ENCODE measurements around the gene MPRIP. TPM values are rescaled to one million over a fixed set of nuclear protein-coding genes. Genes with fewer than 3 reads are reported as not detected.

MPRIP gene
- total and polyA plus RNA-seq, 2 donors (not counting 1 experiment from before 2014, with no cell fraction given) = 130 to 299 TPM

DNA sequence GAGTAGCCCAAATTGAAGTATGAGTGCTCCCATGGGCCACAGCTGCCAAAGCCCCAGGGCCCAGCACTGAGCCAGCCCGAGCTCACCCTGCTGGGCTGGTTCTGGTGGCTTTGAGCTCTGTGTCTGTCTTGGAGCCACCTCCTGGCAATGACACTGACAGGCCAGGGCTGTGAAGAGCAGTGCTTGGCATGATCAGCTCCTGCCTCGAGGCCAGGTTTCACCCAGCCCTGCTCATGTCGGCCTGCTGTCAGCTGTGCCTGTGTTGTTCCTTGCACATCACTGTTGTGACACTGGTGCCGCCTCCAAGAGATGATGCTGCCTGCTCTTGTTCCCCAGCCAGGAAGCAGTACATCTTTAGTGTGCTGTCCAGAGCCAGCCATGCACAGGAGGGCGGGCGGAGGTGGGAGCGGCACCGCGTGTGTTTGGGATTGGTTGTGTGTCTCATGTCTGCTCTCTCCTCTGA is 137.9 kb downstream of the MPRIP start:
- H3K27ac ChIP-seq (ENCODE audit: low read length in 2 of 2) = peak overlapping the region in 1 of 2 donors; percentile 35
- DNase-seq = no peak
- H3K4me3 ChIP-seq (ENCODE audit: control extremely low read depth in 1 of 5, extremely low read depth in 1 of 5, insufficient read depth in 1 of 5, low read depth in 2 of 5, low read length in 4 of 5) = no peak overlapping the region
- intact Hi-C loops (cut with micrococcal nuclease) = loop anchor here (10.0 kb wide), 1 partner anchor 55 kb away; the partner anchor contains the start of gene FLCN
- H4K20me1 ChIP-seq (ENCODE audit: control insufficient read depth, insufficient read depth, low read length, poor library complexity, severe bottlenecking) = peaks cover 4% of the 10 kb centered on the region
- H3K9me3 ChIP-seq (ENCODE audit: control extremely low read depth in 1 of 3, control insufficient read depth in 2 of 3, insufficient read depth in 1 of 3, low read length in 2 of 3) = peaks cover 0 to 4% (median 0%) of the 10 kb centered on the region in 3 donors
- peaks cover 56% of the 10 kb centered on the region for H3K4me1 Mint-ChIP-seq
- ChIA-PET POLR2A (no interaction called here), CTCF (no interaction called here)
- no peaks in the 10 kb centered on the region for H3K27me3 ChIP-seq (replicated peaks in 1 of 4; ENCODE audit: control extremely low read depth in 1 of 4, control insufficient read depth in 3 of 4, insufficient read depth in 4 of 4, low read length in 3 of 4)
- H3K27me3 Mint-ChIP-seq = no peaks in the 10 kb centered on the region
- H3K79me2 ChIP-seq (ENCODE audit: control insufficient read depth, insufficient read depth, low read length) = no peaks in the 10 kb centered on the region
- TF ChIP-seq EZH2 (IDR thresholded peaks at IDR 0.05; ENCODE audit: borderline replicate concordance, insufficient read depth, low read depth, low read length, poor library complexity, severe bottlenecking) = no peak
- TF ChIP-seq, protein P1, sequence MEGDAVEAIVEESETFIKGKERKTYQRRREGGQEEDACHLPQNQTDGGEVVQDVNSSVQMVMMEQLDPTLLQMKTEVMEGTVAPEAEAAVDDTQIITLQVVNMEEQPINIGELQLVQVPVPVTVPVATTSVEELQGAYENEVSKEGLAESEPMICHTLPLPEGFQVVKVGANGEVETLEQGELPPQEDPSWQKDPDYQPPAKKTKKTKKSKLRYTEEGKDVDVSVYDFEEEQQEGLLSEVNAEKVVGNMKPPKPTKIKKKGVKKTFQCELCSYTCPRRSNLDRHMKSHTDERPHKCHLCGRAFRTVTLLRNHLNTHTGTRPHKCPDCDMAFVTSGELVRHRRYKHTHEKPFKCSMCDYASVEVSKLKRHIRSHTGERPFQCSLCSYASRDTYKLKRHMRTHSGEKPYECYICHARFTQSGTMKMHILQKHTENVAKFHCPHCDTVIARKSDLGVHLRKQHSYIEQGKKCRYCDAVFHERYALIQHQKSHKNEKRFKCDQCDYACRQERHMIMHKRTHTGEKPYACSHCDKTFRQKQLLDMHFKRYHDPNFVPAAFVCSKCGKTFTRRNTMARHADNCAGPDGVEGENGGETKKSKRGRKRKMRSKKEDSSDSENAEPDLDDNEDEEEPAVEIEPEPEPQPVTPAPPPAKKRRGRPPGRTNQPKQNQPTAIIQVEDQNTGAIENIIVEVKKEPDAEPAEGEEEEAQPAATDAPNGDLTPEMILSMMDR (IDR thresholded peaks at IDR 0.05) = no peak
- peaks cover 9 to 68% of the 10 kb centered on the region in 2 experiments for H3K36me3 ChIP-seq (replicated peaks in 1 of 2; ENCODE audit: control extremely low read depth in 1 of 2, control insufficient read depth in 1 of 2, extremely low read depth in 1 of 2, insufficient read depth in 2 of 2, low read length in 1 of 2)
- H3K4me2 ChIP-seq (replicated peaks; ENCODE audit: low read depth, low read length, poor library complexity, severe bottlenecking) = no peak overlapping the region
- no peak overlapping the region for H3K4me3 Mint-ChIP-seq
- peaks cover 32 to 49% of the 10 kb centered on the region in 2 donors for H3K4me1 ChIP-seq (ENCODE audit: control insufficient read depth in 2 of 2, insufficient read depth in 2 of 2, low read length in 2 of 2)
- no peak for ATAC-seq (ENCODE audit: low read depth)
- no peak overlapping the region for H3K9ac ChIP-seq (ENCODE audit: low read length)
- peak overlapping the region; percentile 80 for H3K27ac Mint-ChIP-seq
- no peaks in the 10 kb centered on the region for H3K9me3 Mint-ChIP-seq (ENCODE audit: insufficient read depth)
- no peak overlapping the region for H2AFZ ChIP-seq (ENCODE audit: insufficient read depth, low read depth, low read length, poor library complexity, severe bottlenecking)
- WGBS (ENCODE audit: insufficient coverage) = 97% methylated on average over 9 of the region's 9 CpGs

DNA sequence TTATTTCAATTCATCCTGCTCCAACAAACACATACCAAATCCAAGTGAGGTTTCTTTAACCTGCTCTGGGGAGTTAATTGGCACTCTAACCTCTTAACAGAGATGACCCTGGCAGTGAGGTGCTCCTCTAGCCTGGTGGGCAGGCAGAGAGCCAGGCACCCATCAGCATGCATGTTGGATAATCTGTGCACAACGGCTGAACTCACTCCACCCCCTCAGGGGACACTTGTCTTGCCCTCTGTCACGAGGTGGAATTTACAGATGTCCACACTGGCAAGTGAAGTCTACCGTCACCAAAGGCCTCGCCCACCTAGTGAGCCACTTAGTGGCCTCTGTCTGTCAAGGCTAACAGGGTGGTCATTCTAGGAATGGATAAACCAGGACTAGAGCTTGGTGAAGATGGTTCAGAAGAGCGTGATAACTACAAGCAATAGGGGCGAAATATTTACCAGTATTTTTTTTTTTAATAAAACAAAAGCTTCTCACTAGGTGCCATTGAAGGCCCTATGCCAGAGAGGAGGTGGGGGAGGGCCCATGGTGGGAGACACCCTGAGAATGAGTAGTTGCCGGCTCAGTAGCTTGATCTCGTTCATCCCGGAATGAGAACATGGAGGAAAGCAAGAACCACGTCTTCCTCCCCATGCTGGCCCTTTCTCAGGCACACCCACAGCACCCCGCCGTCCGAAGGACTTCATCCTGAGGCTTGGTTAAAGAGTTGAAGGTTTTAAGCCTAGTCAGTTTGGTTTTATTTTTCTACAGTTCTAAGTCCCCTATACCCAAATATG is 138.7 kb downstream of the MPRIP start:
- Histone ChIP-seq H3K4me1 (ENCODE audit: control insufficient read depth in 2 of 2, insufficient read depth in 2 of 2, low read length in 2 of 2) (peaks cover 24 to 47% of the 10 kb centered on the region in 2 donors), H3K27ac (ENCODE audit: low read length in 2 of 2) (peak overlapping the region; percentile 57 to 61), H3K9ac (ENCODE audit: low read length) (no peak overlapping the region), H3K36me3 (replicated peaks in 1 of 2; ENCODE audit: control extremely low read depth in 1 of 2, control insufficient read depth in 1 of 2, extremely low read depth in 1 of 2, insufficient read depth in 2 of 2, low read length in 1 of 2) (peaks cover 12 to 61% of the 10 kb centered on the region in 2 experiments), H4K20me1 (ENCODE audit: control insufficient read depth, insufficient read depth, low read length, poor library complexity, severe bottlenecking) (no peaks in the 10 kb centered on the region), H3K4me2 (replicated peaks; ENCODE audit: low read depth, low read length, poor library complexity, severe bottlenecking) (peak overlapping the region; percentile 64), H3K4me3 (ENCODE audit: control extremely low read depth in 1 of 5, extremely low read depth in 1 of 5, insufficient read depth in 1 of 5, low read depth in 2 of 5, low read length in 4 of 5) (no peak overlapping the region), H3K9me3 (ENCODE audit: control extremely low read depth in 1 of 3, control insufficient read depth in 2 of 3, insufficient read depth in 1 of 3, low read length in 2 of 3) (peaks cover 0 to 4% (median 0%) of the 10 kb centered on the region in 3 donors), H3K27me3 (replicated peaks in 1 of 4; ENCODE audit: control extremely low read depth in 1 of 4, control insufficient read depth in 3 of 4, insufficient read depth in 4 of 4, low read length in 3 of 4) (no peaks in the 10 kb centered on the region), H2AFZ (ENCODE audit: insufficient read depth, low read depth, low read length, poor library complexity, severe bottlenecking) (no peak overlapping the region), H3K79me2 (ENCODE audit: control insufficient read depth, insufficient read depth, low read length) (no peaks in the 10 kb centered on the region)
- WGBS (ENCODE audit: insufficient coverage) = 88% methylated on average over 5 of the region's 13 CpGs
- DNase-seq (no peak), ATAC-seq (ENCODE audit: low read depth) (no peak)
- H3K27me3 Mint-ChIP-seq = no peaks in the 10 kb centered on the region
- TF ChIP-seq, protein P1 (IDR thresholded peaks at IDR 0.05) = no peak
- TF ChIP-seq EZH2 (IDR thresholded peaks at IDR 0.05; ENCODE audit: borderline replicate concordance, insufficient read depth, low read depth, low read length, poor library complexity, severe bottlenecking) = no peak
- H3K4me3 Mint-ChIP-seq = peak overlapping the region; percentile 8
- H3K4me1 Mint-ChIP-seq = peaks cover 56% of the 10 kb centered on the region
- ChIA-PET CTCF (interaction anchor here (1.3 kb wide), 1 partner anchor 180 kb away, joined by 3 read pairs; no protein-coding TSS in a partner anchor), POLR2A (interaction anchor here (0.6 kb wide), 1 partner anchor 42 kb away, joined by 3 read pairs; no protein-coding TSS in a partner anchor)
- intact Hi-C loops (cut with micrococcal nuclease) = loop anchor here (10.0 kb wide), 1 partner anchor 54 kb away; the partner anchor contains the start of gene FLCN
- peak overlapping the region; percentile 93 for H3K27ac Mint-ChIP-seq
- no peaks in the 10 kb centered on the region for H3K9me3 Mint-ChIP-seq (ENCODE audit: insufficient read depth)
